Stomach (tissue), 9 donors: ENCODE data around the gene CCNDBP1. TPM values are rescaled to one million over a fixed set of nuclear protein-coding genes. Genes with fewer than 3 reads are reported as not detected.
"Not testable (repeated sequence)": the region's sequence is repeated elsewhere in the genome, so short reads cannot be mapped to it uniquely, and the experiment has no call there.

Source experiments
- DNase-seq, 2 donors: peaks; one replicate each; pipeline versions ENCODE4 v3.0.0 to v3.0.0-alpha.2; 2013 to 2019
- H3K27ac ChIP-seq, 5 donors: fragments of 200-600 bp in 4 of 5; sonication (generic) in 4 of 5; one replicate each; pipeline ENCODE4 v1.5.1; 2013 to 2019; ENCODE audit warnings: mild to moderate bottlenecking in 1 of 5, moderate library complexity in 1 of 5
- H3K27me3 ChIP-seq, 3 donors: fragments of 200-600 bp; sonication (generic); one replicate each; pipeline ENCODE4 v1.5.1; 2017 to 2019; ENCODE audit warnings: mixed run types in 1 of 3
- H3K36me3 ChIP-seq, 4 donors: fragments of 200-600 bp; sonication (generic); 1 replicate in 3 of 4; 2 replicates in 1 of 4; pipeline ENCODE4 v1.5.1; 2016 to 2019
- H3K4me1 ChIP-seq, 4 donors: fragments of 200-600 bp; sonication (generic); one replicate each; pipeline ENCODE4 v1.5.1; 2016 to 2019
- H3K4me3 ChIP-seq, 4 donors: fragments of 200-600 bp; sonication (generic) in 3 of 4; one replicate each; pipeline ENCODE4 v1.5.1; 2016 to 2019; ENCODE audit warnings: mild to moderate bottlenecking in 1 of 4
- H3K9me3 ChIP-seq, 4 donors: fragments of 200-600 bp; sonication (generic); one replicate each; pipeline ENCODE4 v1.5.1; 2016 to 2019
- EP300 ChIP-seq: sonication (generic); formaldehyde crosslinking; IDR thresholded peaks from one replicate; pipeline ENCODE4 v1.6.1; 2017; ENCODE audit warnings: antibody characterized with exemption
- POLR2A ChIP-seq, 4 donors: fragments of 450-650 bp; IDR thresholded peaks; one replicate each; pipeline ENCODE4 v1.6.1; 2016; ENCODE audit warnings: antibody characterized with exemption in 4 of 4, control low read depth in 2 of 4, mild to moderate bottlenecking in 1 of 4, moderate library complexity in 1 of 4
- POLR2AphosphoS5 ChIP-seq, 3 donors: sonication (generic); formaldehyde crosslinking; IDR thresholded peaks; one replicate each; pipeline ENCODE4 v1.6.1; 2016; ENCODE audit warnings: antibody characterized with exemption in 3 of 3
- WGBS, 5 donors: extraction: QIAGEN DNeasy Blood & Tissue Kit in 3 of 5; methylation state at CpG; one replicate each; pipeline versions ENCODE4 v1.1.5 to v1.1.7; 2013 to 2018; 5-methylcytosine and 5-hydroxymethylcytosine counted together
- intact Hi-C: fragments of 100-400 bp; cut with DNase I; formaldehyde crosslinking; loops from one replicate; pipeline ENCODE4 v1.15.1; 2023; ENCODE audit warnings: low total_unique reads
- polyA plus RNA-seq, 3 donors: library from polyadenylated mRNA; stranded (reverse); fragments of 200-250 nt; gene quantifications; one replicate each; pipeline ENCODE4 v1.2.3, GENCODE V29; 2013
- total RNA-seq, 5 donors: library from RNA; depleted of rRNA; stranded (reverse); fragments of >200 nt; gene quantifications; one replicate each; pipeline versions ENCODE4 v1.1.0 to v1.2.3, GENCODE V29; 2014 to 2016
- TF ChIP-seq, protein P1 (sequence below), 7 experiments: fragments of 450-650 bp in 4 of 7; fragments of 200-600 bp in 3 of 7; sonication (generic) in 3 of 7; IDR thresholded peaks; one replicate each; pipeline ENCODE4 v1.5.1; 2016 to 2019; ENCODE audit warnings: antibody characterized with exemption in 7 of 7, control low read depth in 2 of 7, mild to moderate bottlenecking in 1 of 7
- donor health status: healthy with polysubstance abuse.
- donor health status: Bipolar disorder and iron deficiency.
- donor health status: healthy.

The CCNDBP1 gene
- total and polyA plus RNA-seq, 8 donors, result 41.1 to 136 (median 52.8) TPM

DNA sequence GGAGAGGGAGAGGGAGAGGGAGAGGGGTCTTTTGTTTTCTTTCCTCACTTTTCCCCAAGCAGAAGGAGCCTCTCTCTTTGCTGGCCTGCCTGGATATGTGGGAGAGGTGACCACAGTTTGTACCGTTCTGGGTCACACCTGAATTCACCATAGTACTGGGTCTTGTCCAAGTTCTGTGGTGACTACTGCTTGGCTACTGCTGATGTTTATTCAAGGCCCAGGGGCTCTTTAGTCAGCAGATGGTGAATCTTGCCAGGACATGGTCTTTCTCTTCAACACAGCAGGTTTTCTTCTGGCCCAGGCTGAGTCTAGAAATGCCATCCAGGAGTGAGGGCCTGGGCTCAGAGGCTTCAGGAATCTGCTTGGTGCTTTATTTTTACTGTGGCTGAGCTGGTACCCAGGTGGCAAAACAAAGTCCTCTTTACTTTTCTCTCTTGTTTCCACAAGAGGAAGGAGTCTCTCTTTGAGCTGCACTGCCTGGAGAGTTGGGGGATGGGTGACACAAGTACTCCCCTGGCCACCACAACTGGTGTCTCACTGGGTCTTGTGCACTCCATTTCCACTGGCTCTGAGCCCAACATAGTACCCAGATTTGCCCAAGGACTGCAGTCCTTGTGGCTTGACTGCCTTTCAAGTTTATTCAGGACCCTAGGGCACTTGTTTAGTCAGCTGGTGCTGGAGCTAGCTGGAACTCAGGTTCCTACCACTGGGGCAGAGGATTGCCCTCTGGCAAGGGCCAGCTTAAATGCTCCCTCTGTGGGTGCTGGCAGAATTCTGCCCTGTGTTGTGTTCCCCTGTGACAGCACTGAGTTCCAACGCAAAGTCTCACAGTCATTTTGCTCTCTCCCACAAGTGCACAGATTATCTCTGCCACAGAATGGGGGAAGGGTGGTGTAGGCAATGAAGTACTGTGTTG lies 16.8 kb upstream of the CCNDBP1 start:
- Histone ChIP-seq H3K4me3 (no peak overlapping the region), H3K27ac (peak overlapping the region; percentile 18 to 63 (median 59)), H3K9me3 (no peaks in the 10 kb centered on the region), H3K36me3 (peaks cover 16 to 80% (median 75%) of the 10 kb centered on the region in 4 donors), H3K27me3 (no peaks in the 10 kb centered on the region), H3K4me1 (peaks cover 0 to 18% (median 9%) of the 10 kb centered on the region in 4 donors)
- TF ChIP-seq POLR2A (IDR thresholded peaks at IDR 0.05) (no peak), POLR2AphosphoS5 (IDR thresholded peaks at IDR 0.05) (peak in 1 of 3 donors; percentile 16)
- 28 to 60% (median 38%) methylated on average over 2 of the region's 2 CpGs for WGBS, 5 donors
- intact Hi-C loops, result no loop called here
- DNase-seq, result peak in 1 of 2 donors; percentile 41

DNA sequence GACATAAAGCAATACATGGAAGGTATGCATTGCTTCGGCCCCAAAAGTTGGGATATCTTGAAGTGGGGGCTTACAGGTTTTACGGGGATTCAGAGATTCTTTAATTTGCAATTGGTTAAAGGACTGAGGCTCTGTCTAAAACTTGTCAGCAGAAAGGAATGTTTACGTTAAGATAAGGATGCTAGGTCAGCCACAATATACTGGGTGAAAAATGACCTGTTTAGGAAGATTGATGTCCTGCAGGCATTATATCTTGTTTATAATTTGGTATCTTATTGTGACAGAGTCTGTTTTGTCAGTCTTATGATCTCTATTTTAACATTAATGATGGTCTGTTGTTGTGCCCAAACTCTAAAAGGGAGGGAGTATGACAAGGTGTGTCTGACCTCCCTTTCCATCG lies 15.3 kb upstream of the CCNDBP1 start:
- 73 to 84% (median 77%) methylated on average over 4 of the region's 4 CpGs for WGBS, 5 donors
- intact Hi-C loops, result no loop called here
- no peak overlapping the region for H3K27ac ChIP-seq

DNA sequence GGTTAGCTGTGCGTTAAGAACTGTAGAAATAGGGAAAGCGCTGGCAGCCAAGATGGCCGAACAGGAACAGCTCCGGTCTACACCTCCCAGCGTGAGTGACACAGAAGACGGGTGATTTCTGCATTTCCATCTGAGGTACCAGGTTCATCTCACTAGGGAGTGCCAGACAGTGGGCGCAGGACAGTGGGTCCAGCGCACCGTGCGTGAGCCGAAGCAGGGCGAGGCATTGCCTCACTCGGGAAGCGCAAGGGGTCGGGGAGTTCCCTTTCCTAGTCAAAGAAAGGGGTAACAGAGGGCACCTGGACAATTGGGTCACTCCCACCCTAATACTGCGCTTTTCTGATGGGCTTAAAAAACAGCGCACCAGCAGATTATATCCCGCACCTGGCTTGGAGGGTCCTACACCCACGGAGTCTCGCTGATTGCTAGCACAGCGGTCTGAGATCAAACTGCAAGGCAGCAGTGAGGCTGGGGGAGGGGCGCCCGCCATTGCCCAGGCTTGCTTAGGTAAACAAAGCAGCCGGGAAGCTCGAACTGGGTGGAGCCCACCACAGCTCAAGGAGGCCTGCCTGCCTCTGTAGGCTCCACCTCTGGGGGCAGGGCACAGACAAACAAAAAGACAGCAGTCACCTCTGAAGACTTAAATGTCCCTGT lies 9.4 kb upstream of the CCNDBP1 start:
- peaks cover 17 to 77% (median 71%) of the 10 kb centered on the region in 4 donors for H3K36me3 ChIP-seq
- H3K4me3 ChIP-seq, intact Hi-C loops, H3K27ac ChIP-seq, H3K9me3 ChIP-seq, H3K4me1 ChIP-seq, DNase-seq, H3K27me3 ChIP-seq: not testable (repeated sequence)
- 92 to 97% (median 96%) methylated on average over 21 to 25 of the region's 25 CpGs for WGBS, 5 donors

More for the DNA sequence above, 15.3 kb upstream of the CCNDBP1 start:
- no peak for DNase-seq
- Histone ChIP-seq H3K36me3 (peaks cover 16 to 80% (median 75%) of the 10 kb centered on the region in 4 donors), H3K27me3 (no peaks in the 10 kb centered on the region), H3K4me3 (no peak overlapping the region), H3K4me1 (peaks cover 0 to 18% (median 9%) of the 10 kb centered on the region in 4 donors), H3K9me3 (no peaks in the 10 kb centered on the region)
- TF ChIP-seq EP300 (no peak), POLR2AphosphoS5 (IDR thresholded peaks at IDR 0.05) (no peak), POLR2A (IDR thresholded peaks at IDR 0.05) (no peak)
- TF ChIP-seq, protein P1, sequence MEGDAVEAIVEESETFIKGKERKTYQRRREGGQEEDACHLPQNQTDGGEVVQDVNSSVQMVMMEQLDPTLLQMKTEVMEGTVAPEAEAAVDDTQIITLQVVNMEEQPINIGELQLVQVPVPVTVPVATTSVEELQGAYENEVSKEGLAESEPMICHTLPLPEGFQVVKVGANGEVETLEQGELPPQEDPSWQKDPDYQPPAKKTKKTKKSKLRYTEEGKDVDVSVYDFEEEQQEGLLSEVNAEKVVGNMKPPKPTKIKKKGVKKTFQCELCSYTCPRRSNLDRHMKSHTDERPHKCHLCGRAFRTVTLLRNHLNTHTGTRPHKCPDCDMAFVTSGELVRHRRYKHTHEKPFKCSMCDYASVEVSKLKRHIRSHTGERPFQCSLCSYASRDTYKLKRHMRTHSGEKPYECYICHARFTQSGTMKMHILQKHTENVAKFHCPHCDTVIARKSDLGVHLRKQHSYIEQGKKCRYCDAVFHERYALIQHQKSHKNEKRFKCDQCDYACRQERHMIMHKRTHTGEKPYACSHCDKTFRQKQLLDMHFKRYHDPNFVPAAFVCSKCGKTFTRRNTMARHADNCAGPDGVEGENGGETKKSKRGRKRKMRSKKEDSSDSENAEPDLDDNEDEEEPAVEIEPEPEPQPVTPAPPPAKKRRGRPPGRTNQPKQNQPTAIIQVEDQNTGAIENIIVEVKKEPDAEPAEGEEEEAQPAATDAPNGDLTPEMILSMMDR (IDR thresholded peaks at IDR 0.05), result no peak

DNA sequence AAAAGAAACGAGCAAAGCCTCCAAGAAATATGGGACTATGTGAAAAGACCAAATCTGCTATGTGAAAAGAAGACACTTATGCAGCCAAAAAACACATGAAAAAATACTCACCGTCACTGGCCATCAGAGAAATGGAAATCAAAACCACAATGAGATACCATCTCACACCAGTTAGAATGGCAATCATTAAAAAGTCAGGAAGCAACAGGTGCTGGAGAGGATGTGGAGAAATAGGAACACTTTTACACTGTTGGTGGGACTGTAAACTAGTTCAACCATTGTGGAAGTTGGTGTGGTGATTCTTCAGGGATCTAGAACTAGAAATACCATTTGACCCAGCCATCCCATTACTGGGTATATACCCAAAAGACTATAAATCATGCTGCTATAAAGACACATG lies 8.1 kb upstream of the CCNDBP1 start:
- intact Hi-C loops, H3K4me1 ChIP-seq, H3K27ac ChIP-seq, H3K4me3 ChIP-seq, DNase-seq, H3K9me3 ChIP-seq, H3K27me3 ChIP-seq: not testable (repeated sequence)
- 97 to 100% (median 98%) methylated on average over 2 of the region's 2 CpGs for WGBS, 5 donors
- peaks cover 11 to 68% (median 65%) of the 10 kb centered on the region in 4 donors for H3K36me3 ChIP-seq

DNA sequence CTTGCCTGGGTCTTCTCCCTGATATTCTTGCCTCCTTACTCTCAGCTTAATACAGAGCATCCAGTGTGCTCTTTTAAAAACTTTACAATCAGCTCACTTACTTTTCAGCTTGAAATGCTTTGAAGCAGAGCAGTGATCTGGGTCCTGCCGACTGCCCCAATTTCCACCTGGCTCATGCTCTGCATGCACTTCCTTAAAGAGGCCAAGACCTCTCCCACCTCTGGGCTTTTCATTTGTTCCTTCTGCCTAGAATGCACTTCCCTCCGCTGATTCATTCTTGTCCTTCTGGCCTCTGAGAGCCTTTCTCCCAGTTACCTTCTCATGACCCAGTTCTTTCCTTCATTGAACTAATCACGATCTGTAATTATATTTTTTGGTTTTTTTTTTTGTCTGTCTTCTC lies 1.9 kb upstream of the CCNDBP1 start:
- Histone ChIP-seq H3K27ac (peak overlapping the region in 4 of 5 donors; percentile 11 to 97 (median 94)), H3K27me3 (no peaks in the 10 kb centered on the region), H3K4me1 (peaks cover 16 to 59% (median 36%) of the 10 kb centered on the region in 4 donors), H3K4me3 (no peak overlapping the region), H3K9me3 (no peaks in the 10 kb centered on the region), H3K36me3 (peaks cover 11 to 35% (median 28%) of the 10 kb centered on the region in 4 donors)
- intact Hi-C loops, result no loop called here
- TF ChIP-seq, protein P1 (IDR thresholded peaks at IDR 0.05), result no peak
- TF ChIP-seq POLR2AphosphoS5 (IDR thresholded peaks at IDR 0.05) (no peak), POLR2A (IDR thresholded peaks at IDR 0.05) (no peak), EP300 (no peak)
- WGBS, 5 donors, result 42 to 69% (median 51%) methylated on average over 3 of the region's 3 CpGs
- DNase-seq, result peak in 1 of 2 donors; percentile 30
